ENCODE measurements around the gene NEUROD2. TPM values are rescaled to one million over a fixed set of nuclear protein-coding genes. Genes with fewer than 3 reads are reported as not detected.

Gene NEUROD2
- total RNA-seq, 6 experiments from 2014 or later = not detected

- intact Hi-C loops (cut with DNase I) = no loop called here
- H3K36me3 ChIP-seq = peaks cover 0 to 23% (median 2%) of the 10 kb centered on the region in 4 donors
These were observed 45.3 kb downstream of the NEUROD2 start for GRCh38 chr17:39562395-39562794.

GRCh38 chr17:39556423-39556822 lies 51.3 kb downstream of the NEUROD2 start:
- intact Hi-C loops (cut with DNase I) = no loop called here
- DNase-seq = no peak
- no peak for ATAC-seq
- WGBS (ENCODE audit: insufficient coverage, low coverage, low lambda C conversion rate, missing lambda C conversion rate) = 73% methylated on average over 1 of the region's 1 CpG
- H3K9me3 ChIP-seq = no peaks in the 10 kb centered on the region
- H3K4me1 ChIP-seq = no peaks in the 10 kb centered on the region
- TF ChIP-seq POLR2A (IDR thresholded peaks at IDR 0.05) (no peak), CTCF (IDR thresholded peaks at IDR 0.05) (no peak)
- H3K27ac ChIP-seq = no peak overlapping the region
- H3K4me3 ChIP-seq = no peak overlapping the region
- no peaks in the 10 kb centered on the region for H3K27me3 ChIP-seq
- H3K36me3 ChIP-seq = peaks cover 0 to 49% (median 9%) of the 10 kb centered on the region in 4 donors

More at GRCh38 chr17:39562395-39562794, 45.3 kb downstream of the NEUROD2 start:
- H3K4me1 ChIP-seq = no peaks in the 10 kb centered on the region
- ATAC-seq = no peak
- H3K4me3 ChIP-seq = no peak overlapping the region
- H3K27ac ChIP-seq = no peak overlapping the region
- DNase-seq = no peak
- WGBS (ENCODE audit: insufficient coverage, low coverage, low lambda C conversion rate, missing lambda C conversion rate) = 67% methylated on average over 1 of the region's 1 CpG
- no peaks in the 10 kb centered on the region for H3K9me3 ChIP-seq
- TF ChIP-seq CTCF (IDR thresholded peaks at IDR 0.05) (no peak), POLR2A (IDR thresholded peaks at IDR 0.05) (no peak)
- no peaks in the 10 kb centered on the region for H3K27me3 ChIP-seq

GRCh38 chr17:39555368-39555767 lies 52.4 kb downstream of the NEUROD2 start:
- no peak for ATAC-seq
- intact Hi-C loops (cut with DNase I) = no loop called here
- no peak for DNase-seq
- H3K4me3 ChIP-seq = no peak overlapping the region
- H3K27me3 ChIP-seq = no peaks in the 10 kb centered on the region
- TF ChIP-seq CTCF (IDR thresholded peaks at IDR 0.05) (no peak), POLR2A (IDR thresholded peaks at IDR 0.05) (no peak)
- H3K36me3 ChIP-seq = peaks cover 0 to 54% (median 9%) of the 10 kb centered on the region in 4 donors
- no peaks in the 10 kb centered on the region for H3K9me3 ChIP-seq
- no CpG with 5 or more reads among the region's 2 CpGs for WGBS (ENCODE audit: insufficient coverage, low coverage, low lambda C conversion rate, missing lambda C conversion rate)
- no peak overlapping the region for H3K27ac ChIP-seq
- no peaks in the 10 kb centered on the region for H3K4me1 ChIP-seq

Other genes with a start within 250 kb of the NEUROD2 start
- 1 to 10 TPM; 6.0 to 9.8 (median 8.5) TPM for gene FBXL20, start 206.3 kb downstream of the NEUROD2 start, total RNA-seq
- 10 to 100 TPM in 5 of 6 experiments, 1 to 10 TPM in 1; 9.7 to 14.1 (median 13.2) TPM for gene MED1, start 156.7 kb downstream of the NEUROD2 start, total RNA-seq
- 10 to 100 TPM; 19.4 to 33.4 (median 30.4) TPM for gene CDK12, start 146.4 kb downstream of the NEUROD2 start, total RNA-seq
- under 1 TPM in 1 of 6 experiments, not detected in 5; 0.46 TPM for gene PPP1R1B, start 19.0 kb upstream of the NEUROD2 start, total RNA-seq
- 10 to 100 TPM; 24.3 to 49.8 (median 28.0) TPM for gene STARD3, start 29.2 kb upstream of the NEUROD2 start, total RNA-seq
- 1 to 10 TPM in 4 of 6 experiments, under 1 TPM in 2; 0.49 to 4.3 (median 1.1) TPM for gene TCAP, start 57.4 kb upstream of the NEUROD2 start, total RNA-seq
- gene PNMT, start 60.5 kb upstream of the NEUROD2 start, total RNA-seq = under 1 TPM in 2 of 6 experiments, not detected in 4; 0.37 TPM
- gene PGAP3, start 80.1 kb upstream of the NEUROD2 start, total RNA-seq = 10 to 100 TPM in 5 of 6 experiments, 1 to 10 TPM in 1; 9.7 to 25.7 (median 18.3) TPM
- gene ERBB2, start 92.1 kb upstream of the NEUROD2 start, total RNA-seq = 10 to 100 TPM in 5 of 6 experiments, 1 to 10 TPM in 1; 8.9 to 40.4 (median 26.2) TPM
- gene MIEN1, start 122.6 kb upstream of the NEUROD2 start, total RNA-seq = 10 to 100 TPM; 23.1 to 61.6 (median 29.0) TPM
- gene GRB7, start 130.0 kb upstream of the NEUROD2 start, total RNA-seq = 10 to 100 TPM in 2 of 6 experiments, 1 to 10 TPM in 4; 2.1 to 10.9 (median 7.5) TPM